Activated naive CD8-positive, alpha-beta T cell treated with anti-CD3 and anti-CD28 coated beads, Interleukin-2, amount 10 ng/mL, durations not matched to agents 7 days and 5 days (primary cell): ENCODE data around the gene ALG3. TPM values are rescaled to one million over a fixed set of nuclear protein-coding genes. Genes with fewer than 3 reads are reported as not detected.

ENCODE experiments used
- ATAC-seq: fragments of 150-1000 bp; cut with Tn5 transposase; one replicate; pipeline ENCODE4 v1.10.0; 2021; ENCODE audit warnings: low read depth, moderate library complexity
- POLR2A ChIA-PET: fragments of 350-600 bp; sonication (Branson Sonifier 250); formaldehyde crosslinking; loops from one replicate; lab custom pipeline; 2021; ENCODE audit warnings: antibody characterized with exemption; lab: Charles Lee
- DNase-seq: peaks from one replicate; pipeline ENCODE4 v3.0.0; 2021
- H3K27ac Mint-ChIP-seq: one replicate; pipeline ENCODE4 v1.8.0; 2022; ENCODE audit warnings: mild to moderate bottlenecking, mixed read lengths
- H3K27me3 Mint-ChIP-seq: one replicate; pipeline ENCODE4 v1.8.0; 2022; ENCODE audit warnings: mild to moderate bottlenecking, moderate library complexity, mixed read lengths
- H3K36me3 Mint-ChIP-seq: one replicate; pipeline ENCODE4 v1.8.0; 2021; ENCODE audit warnings: mild to moderate bottlenecking, mixed read lengths
- H3K4me1 Mint-ChIP-seq: one replicate; pipeline ENCODE4 v1.8.0; 2021; ENCODE audit warnings: mixed read lengths
- H3K4me3 Mint-ChIP-seq: one replicate; pipeline ENCODE4 v1.8.0; 2022; ENCODE audit warnings: mild to moderate bottlenecking, moderate library complexity, mixed read lengths
- H3K9me3 Mint-ChIP-seq: one replicate; pipeline ENCODE4 v1.8.0; 2021; ENCODE audit warnings: mixed read lengths
- total RNA-seq, 2 experiments: library from RNA; stranded (reverse); gene quantifications; one replicate each; pipeline ENCODE4 v1.2.3, GENCODE V29; 2021

Gene ALG3
- total RNA-seq, 2 experiments from 2014 or later, result 38.8 to 38.9 TPM

DNA sequence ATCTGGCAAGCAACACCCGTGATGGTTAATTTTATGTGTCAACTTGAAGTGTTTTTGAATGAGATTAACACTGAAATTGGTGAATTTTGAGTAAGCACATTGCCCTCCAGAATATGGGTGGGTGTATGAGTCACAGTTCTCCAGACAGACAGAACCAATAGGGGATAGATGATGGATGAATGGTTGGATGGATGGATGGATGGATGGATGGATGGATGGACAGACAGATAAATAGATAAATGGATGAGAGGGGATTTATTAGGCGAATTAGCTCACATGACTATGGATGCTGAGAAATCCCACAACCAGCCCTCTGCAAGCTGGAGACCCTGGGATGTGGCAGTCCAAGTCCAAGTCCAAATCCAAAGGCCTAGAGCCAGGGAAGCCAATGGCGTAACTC is 24.8 kb downstream of the ALG3 start:
- ATAC-seq, result no peak
- POLR2A ChIA-PET, result no interaction called here
- peaks cover 2% of the 10 kb centered on the region for H3K4me1 Mint-ChIP-seq
- no peaks in the 10 kb centered on the region for H3K9me3 Mint-ChIP-seq
- H3K4me3 Mint-ChIP-seq, result no peak overlapping the region
- H3K36me3 Mint-ChIP-seq, result no peaks in the 10 kb centered on the region
- no peak overlapping the region for H3K27ac Mint-ChIP-seq
- no peak for DNase-seq
- H3K27me3 Mint-ChIP-seq, result peaks cover 32% of the 10 kb centered on the region

DNA sequence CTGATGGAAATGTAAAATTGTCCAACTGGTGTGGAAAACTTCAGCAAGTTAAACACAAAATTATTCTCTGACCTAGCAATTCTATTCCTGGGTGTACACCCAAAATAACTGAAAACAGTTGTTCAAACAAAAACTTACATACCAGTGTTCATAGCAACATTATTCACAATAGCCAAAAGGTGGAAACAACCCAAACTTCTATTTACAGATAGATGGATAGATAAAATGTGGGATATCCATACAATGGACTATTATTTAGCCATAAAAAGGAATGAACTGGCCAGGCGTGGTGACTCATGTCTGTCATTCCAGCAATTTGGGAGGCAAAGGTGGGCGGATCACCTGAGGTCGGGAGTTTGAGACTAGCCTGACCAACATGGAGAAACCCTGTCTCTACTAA is 26.2 kb downstream of the ALG3 start:
- Mint-ChIP-seq H3K4me1 (no peaks in the 10 kb centered on the region), H3K27me3 (peaks cover 21% of the 10 kb centered on the region), H3K27ac (no peak overlapping the region), H3K9me3 (no peaks in the 10 kb centered on the region), H3K4me3 (no peak overlapping the region), H3K36me3 (no peaks in the 10 kb centered on the region)
- POLR2A ChIA-PET, result no interaction called here
- ATAC-seq, result no peak
- no peak for DNase-seq

DNA sequence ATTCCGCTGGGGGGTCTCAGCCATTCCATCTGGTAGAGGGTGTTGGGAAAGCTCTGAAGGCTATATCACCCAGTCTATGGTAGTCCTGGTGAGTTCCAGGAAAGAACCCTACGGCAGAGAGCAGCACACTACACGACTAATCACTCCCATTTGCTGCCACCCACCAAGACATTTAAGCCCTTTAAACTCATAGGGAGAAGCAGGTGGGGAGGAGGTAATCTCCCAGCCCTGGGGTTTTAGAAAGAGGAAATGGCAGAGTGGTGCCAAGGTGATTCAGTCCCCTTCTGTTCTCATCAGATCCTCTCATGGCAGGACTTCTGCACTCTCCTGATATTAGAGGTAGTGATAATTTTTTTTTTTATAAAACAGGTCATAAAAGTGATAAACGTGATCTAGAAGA is 29.9 kb downstream of the ALG3 start:
- POLR2A ChIA-PET, result no interaction called here
- Mint-ChIP-seq H3K4me1 (no peaks in the 10 kb centered on the region), H3K27me3 (peaks cover 7% of the 10 kb centered on the region), H3K4me3 (no peak overlapping the region), H3K27ac (no peak overlapping the region), H3K36me3 (no peaks in the 10 kb centered on the region), H3K9me3 (no peaks in the 10 kb centered on the region)
- ATAC-seq (no peak), DNase-seq (no peak)

DNA sequence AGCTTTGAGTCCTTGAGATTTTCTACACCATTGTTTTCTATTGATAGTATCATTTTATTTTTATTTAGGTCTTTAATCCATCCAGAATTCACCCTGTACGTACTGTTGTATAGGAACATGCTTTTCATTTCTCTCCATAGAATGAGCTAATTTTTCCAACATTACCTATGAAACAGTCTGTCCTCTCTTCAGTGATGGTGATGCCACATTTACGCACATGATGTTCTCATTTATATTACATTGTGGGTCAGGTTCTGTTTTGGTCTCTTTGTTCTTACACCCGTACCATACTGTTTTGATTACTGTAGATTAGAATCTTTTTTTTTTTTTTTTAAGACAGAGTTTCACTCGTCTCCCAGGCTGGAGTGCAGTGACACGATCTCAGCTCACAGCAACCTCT is 37.0 kb downstream of the ALG3 start:
- DNase-seq (no peak), ATAC-seq (no peak)
- H3K27ac Mint-ChIP-seq, result no peak overlapping the region
- POLR2A ChIA-PET, result no interaction called here
- H3K4me3 Mint-ChIP-seq, result no peak overlapping the region
- no peaks in the 10 kb centered on the region for H3K9me3 Mint-ChIP-seq
- peaks cover 15% of the 10 kb centered on the region for H3K27me3 Mint-ChIP-seq
- H3K4me1 Mint-ChIP-seq, result no peaks in the 10 kb centered on the region
- H3K36me3 Mint-ChIP-seq, result no peaks in the 10 kb centered on the region

DNA sequence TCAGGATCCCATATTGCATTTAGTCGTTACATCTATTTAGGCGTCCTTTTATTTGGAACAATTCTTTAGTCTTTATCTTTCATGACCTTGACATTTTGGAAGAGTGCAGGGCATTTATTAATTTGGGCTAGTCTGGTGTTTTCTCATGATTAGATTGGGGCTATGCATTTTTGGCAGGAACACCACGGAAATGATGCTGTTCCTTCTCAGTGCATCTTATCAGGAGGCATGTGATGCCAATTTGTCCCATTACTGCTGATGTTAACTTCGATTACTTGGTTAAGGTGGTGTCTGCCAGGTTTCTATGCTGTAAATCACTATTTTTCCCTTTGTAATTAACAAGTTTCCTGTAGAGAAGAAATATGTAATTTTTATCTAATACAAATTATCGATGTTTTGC is 37.5 kb downstream of the ALG3 start:
- POLR2A ChIA-PET, result no interaction called here
- Mint-ChIP-seq H3K36me3 (no peaks in the 10 kb centered on the region), H3K4me3 (no peak overlapping the region), H3K27me3 (peaks cover 19% of the 10 kb centered on the region), H3K4me1 (no peaks in the 10 kb centered on the region), H3K9me3 (no peaks in the 10 kb centered on the region), H3K27ac (no peak overlapping the region)
- DNase-seq (no peak), ATAC-seq (no peak)

DNA sequence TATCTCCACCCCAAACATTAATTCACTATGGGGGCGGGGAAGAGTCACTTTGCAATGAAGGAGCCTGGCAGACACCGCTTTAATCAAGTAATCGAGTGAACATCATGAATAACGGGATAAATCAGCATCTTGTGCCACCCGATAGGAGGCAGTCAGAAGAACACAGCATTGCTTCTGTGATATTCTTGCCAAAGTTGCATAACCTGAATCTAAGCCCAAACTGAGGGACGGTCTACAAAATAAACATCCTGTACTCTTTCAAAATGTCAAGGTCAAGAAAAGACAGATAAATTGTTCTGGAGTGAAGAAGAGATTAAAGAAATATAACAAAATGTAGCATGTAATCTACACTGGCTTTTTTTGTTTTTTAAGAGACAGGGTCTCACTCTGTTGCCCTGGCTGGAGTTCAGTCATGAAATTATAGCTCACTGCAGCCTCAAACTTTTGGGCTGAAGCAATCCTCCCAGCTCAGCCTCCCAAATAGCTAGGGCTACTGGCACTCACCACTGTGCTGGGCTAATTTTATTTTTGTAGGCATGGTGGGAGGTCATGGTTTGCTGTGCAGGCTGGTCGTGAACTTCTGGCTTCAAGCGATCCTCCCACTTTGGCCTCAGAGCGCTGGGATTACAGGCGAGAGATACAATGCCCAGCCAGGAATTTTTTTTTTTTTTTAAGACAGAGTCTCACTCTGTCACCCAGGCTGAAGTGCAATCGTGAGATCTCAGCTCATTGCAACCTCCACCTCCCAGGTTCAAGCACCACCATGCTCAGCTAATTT is 39.4 kb downstream of the ALG3 start:
- H3K9me3 Mint-ChIP-seq, result no peaks in the 10 kb centered on the region
- POLR2A ChIA-PET, result no interaction called here
- no peak overlapping the region for H3K27ac Mint-ChIP-seq
- DNase-seq (no peak), ATAC-seq (no peak)
- no peak overlapping the region for H3K4me3 Mint-ChIP-seq
- no peaks in the 10 kb centered on the region for H3K36me3 Mint-ChIP-seq
- H3K4me1 Mint-ChIP-seq, result no peaks in the 10 kb centered on the region
- H3K27me3 Mint-ChIP-seq, result peaks cover 20% of the 10 kb centered on the region

DNA sequence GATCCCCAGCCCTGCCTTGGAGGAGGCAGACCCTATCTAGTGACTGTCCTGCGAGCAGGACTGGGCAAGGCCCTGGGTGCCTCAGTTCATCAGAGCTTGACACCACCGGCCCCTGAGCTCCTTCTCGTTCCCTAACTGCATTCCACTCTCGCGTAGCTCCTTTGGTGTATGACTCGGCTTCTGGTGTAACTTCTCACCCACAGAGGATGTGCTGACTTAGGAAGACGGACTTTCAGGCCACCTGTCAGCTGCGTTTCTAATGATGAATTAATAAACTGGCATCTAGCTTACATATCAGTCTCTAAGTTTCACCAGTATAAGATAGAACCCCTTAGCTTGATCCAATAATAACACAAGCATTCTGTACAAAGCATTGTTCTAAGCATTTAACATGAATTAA is 45.2 kb downstream of the ALG3 start:
- no peaks in the 10 kb centered on the region for H3K36me3 Mint-ChIP-seq
- no peak overlapping the region for H3K27ac Mint-ChIP-seq
- H3K4me1 Mint-ChIP-seq, result no peaks in the 10 kb centered on the region
- POLR2A ChIA-PET, result interaction anchor here (0.9 kb wide), 1 partner anchor 68 kb away, joined by 3 read pairs; the partner anchor contains the start of gene EIF2B5
- H3K27me3 Mint-ChIP-seq, result peaks cover 13% of the 10 kb centered on the region
- H3K9me3 Mint-ChIP-seq, result no peaks in the 10 kb centered on the region
- ATAC-seq (no peak), DNase-seq (no peak)
- H3K4me3 Mint-ChIP-seq, result no peak overlapping the region

DNA sequence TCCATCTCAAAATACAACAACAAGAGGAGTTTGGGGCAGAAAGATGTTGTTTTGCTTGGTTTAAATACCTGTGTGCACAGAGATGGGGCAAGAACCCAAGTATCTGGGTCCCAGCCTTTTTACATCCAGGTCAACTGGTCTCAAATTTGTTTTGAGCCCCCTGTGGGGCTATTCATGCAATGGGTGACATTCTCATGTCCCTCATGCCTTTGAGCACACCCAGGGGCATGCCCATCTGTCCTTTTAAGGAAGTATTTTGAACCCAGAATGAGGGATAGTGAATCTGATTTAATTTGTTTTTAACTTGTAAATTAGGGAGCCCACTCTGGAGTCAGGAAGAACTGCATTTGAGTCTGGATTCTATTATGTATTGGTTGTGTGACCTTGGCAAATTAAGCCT is 47.9 kb downstream of the ALG3 start:
- H3K4me1 Mint-ChIP-seq, result no peaks in the 10 kb centered on the region
- POLR2A ChIA-PET, result no interaction called here
- peaks cover 1% of the 10 kb centered on the region for H3K36me3 Mint-ChIP-seq
- H3K9me3 Mint-ChIP-seq, result no peaks in the 10 kb centered on the region
- DNase-seq (no peak), ATAC-seq (no peak)
- H3K27ac Mint-ChIP-seq, result no peak overlapping the region
- H3K27me3 Mint-ChIP-seq, result peaks cover 4% of the 10 kb centered on the region
- no peak overlapping the region for H3K4me3 Mint-ChIP-seq

DNA sequence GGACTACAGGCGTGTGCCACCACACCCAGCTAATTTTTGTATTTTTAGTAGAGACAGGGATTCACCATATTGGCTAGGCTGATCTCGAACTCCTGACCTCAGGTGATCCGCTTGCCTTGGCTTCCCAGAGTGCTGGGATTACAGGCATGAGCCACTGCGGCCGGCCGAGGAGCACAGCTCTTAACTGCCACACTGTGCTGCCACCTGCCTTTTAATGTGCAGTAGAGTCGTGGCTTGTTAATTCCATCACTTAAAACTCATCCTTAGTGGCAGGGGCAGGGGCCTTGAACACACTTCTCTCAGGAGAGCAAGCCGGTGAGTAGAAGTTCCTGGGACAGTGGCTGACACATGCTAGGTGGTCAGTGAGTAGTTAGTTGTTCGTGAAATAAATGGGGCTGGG is 50.3 kb downstream of the ALG3 start:
- POLR2A ChIA-PET, result interaction anchor here (0.7 kb wide), 2 partner anchors 57 to 64 kb away, joined by 3 to 4 read pairs; partner anchors contain the start of gene EIF2B5
- H3K36me3 Mint-ChIP-seq, result peaks cover 1% of the 10 kb centered on the region
- ATAC-seq, result no peak
- H3K27me3 Mint-ChIP-seq, result no peaks in the 10 kb centered on the region
- no peak for DNase-seq
- no peak overlapping the region for H3K27ac Mint-ChIP-seq
- H3K4me1 Mint-ChIP-seq, result no peaks in the 10 kb centered on the region
- H3K4me3 Mint-ChIP-seq, result no peak overlapping the region
- H3K9me3 Mint-ChIP-seq, result no peaks in the 10 kb centered on the region

DNA sequence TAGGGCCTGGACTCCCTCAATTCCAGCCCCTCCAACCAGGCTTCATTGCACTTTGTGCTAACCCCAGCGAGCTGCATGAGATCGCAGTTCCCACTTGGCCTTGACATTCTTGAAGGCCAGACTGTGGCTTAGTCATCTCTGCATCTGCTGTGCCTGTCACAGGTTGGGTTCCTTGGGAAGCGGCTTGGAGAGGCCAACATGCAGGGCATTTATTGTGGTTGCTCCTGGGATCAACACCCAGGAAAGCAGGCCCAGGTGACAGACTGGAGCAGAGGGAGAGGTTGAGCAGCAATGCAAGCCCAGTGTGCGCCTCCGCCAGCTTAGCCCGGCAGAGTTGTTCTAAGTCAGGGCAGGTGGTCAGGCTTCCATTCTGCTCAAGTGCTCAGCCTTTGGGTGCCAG is 52.2 kb downstream of the ALG3 start:
- H3K27me3 Mint-ChIP-seq, result no peaks in the 10 kb centered on the region
- no peaks in the 10 kb centered on the region for H3K4me1 Mint-ChIP-seq
- H3K27ac Mint-ChIP-seq, result no peak overlapping the region
- H3K36me3 Mint-ChIP-seq, result peaks cover 9% of the 10 kb centered on the region
- DNase-seq (no peak), ATAC-seq (no peak)
- no peaks in the 10 kb centered on the region for H3K9me3 Mint-ChIP-seq
- H3K4me3 Mint-ChIP-seq, result no peak overlapping the region
- POLR2A ChIA-PET, result interaction anchor here (1.3 kb wide), 1 partner anchor 9 kb away, joined by 3 read pairs; no protein-coding TSS in a partner anchor

DNA sequence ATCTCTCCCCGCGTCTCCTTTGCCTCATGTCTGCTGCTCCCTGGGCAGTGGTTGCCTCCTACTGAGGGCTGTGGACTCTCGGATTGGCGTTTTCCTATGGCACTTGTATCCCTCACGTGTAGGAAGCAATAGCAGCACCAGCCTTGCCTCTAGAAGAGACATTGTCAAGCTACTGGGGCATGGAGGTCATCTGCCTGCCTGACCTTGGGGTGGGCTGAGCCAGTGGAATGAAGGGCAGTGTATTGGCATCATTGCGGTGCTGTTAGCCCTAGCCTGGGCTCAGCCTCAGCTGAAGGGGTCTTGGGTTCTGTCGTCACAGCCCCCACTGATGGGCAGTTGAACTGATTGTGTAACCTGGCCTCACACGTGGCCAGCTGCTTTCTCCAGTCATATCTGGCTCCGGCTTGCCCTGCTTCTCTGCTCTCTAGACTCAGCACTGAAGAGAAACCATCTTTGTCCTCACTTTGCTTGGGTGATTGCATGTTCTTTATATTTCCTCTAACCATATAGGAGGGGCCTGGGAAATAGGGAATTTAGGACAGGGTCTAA is 54.7 kb downstream of the ALG3 start:
- Mint-ChIP-seq H3K4me1 (no peaks in the 10 kb centered on the region), H3K27me3 (no peaks in the 10 kb centered on the region), H3K27ac (no peak overlapping the region), H3K9me3 (no peaks in the 10 kb centered on the region), H3K4me3 (no peak overlapping the region), H3K36me3 (peaks cover 18% of the 10 kb centered on the region)
- POLR2A ChIA-PET, result no interaction called here
- ATAC-seq (no peak), DNase-seq (no peak)

DNA sequence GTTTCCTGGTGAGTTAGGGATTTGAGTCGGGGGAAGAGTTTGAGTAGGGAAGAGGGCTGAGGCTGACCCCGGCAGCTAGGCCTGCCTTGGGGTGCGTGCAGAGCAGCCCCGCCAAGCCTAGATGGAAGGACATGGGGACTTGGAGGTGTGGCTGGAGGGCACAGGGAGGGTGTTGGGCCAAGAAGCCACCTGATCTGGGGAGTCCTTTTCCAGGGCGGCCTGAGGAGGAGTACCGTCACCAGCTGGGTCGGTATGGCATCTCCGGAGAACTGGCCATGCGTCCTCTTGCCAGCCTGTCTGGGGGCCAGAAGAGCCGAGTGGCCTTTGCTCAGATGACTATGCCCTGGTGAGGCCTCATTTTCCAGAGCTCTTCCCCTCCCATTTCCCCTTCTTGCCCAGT is 55.9 kb downstream of the ALG3 start:
- Mint-ChIP-seq H3K9me3 (no peaks in the 10 kb centered on the region), H3K27ac (peak overlapping the region; percentile 34), H3K4me1 (peaks cover 2% of the 10 kb centered on the region), H3K4me3 (no peak overlapping the region), H3K27me3 (no peaks in the 10 kb centered on the region), H3K36me3 (peaks cover 19% of the 10 kb centered on the region)
- ATAC-seq (no peak), DNase-seq (no peak)
- POLR2A ChIA-PET, result no interaction called here
